ENCODE results near the gene ATOSA. TPM values are rescaled to one million over a fixed set of nuclear protein-coding genes. Genes with fewer than 3 reads are reported as not detected.

Gene ATOSA
- total and polyA plus RNA-seq, 8 donors, result 34.5 to 79.0 (median 59.6) TPM

GRCh38 chr15:52718551-52718950, 39.4 kb upstream of the ATOSA start:
- no peak for DNase-seq
- H3K36me3 ChIP-seq, result no peaks in the 10 kb centered on the region
- H3K27ac ChIP-seq, result no peak overlapping the region
- H3K9me3 ChIP-seq, result no peaks in the 10 kb centered on the region
- no peak for ATAC-seq
- intact Hi-C loops (cut with DNase I), result no loop called here
- H3K4me3 ChIP-seq, result no peak overlapping the region
- no peaks in the 10 kb centered on the region for H3K4me1 ChIP-seq
- TF ChIP-seq, protein P1, sequence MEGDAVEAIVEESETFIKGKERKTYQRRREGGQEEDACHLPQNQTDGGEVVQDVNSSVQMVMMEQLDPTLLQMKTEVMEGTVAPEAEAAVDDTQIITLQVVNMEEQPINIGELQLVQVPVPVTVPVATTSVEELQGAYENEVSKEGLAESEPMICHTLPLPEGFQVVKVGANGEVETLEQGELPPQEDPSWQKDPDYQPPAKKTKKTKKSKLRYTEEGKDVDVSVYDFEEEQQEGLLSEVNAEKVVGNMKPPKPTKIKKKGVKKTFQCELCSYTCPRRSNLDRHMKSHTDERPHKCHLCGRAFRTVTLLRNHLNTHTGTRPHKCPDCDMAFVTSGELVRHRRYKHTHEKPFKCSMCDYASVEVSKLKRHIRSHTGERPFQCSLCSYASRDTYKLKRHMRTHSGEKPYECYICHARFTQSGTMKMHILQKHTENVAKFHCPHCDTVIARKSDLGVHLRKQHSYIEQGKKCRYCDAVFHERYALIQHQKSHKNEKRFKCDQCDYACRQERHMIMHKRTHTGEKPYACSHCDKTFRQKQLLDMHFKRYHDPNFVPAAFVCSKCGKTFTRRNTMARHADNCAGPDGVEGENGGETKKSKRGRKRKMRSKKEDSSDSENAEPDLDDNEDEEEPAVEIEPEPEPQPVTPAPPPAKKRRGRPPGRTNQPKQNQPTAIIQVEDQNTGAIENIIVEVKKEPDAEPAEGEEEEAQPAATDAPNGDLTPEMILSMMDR (IDR thresholded peaks at IDR 0.05), result no peak
- H3K27me3 ChIP-seq, result no peaks in the 10 kb centered on the region

- H3K9me3 ChIP-seq, result no peaks in the 10 kb centered on the region
- intact Hi-C loops (cut with DNase I), result no loop called here
- H3K4me1 ChIP-seq, result no peaks in the 10 kb centered on the region
- DNase-seq (no peak), ATAC-seq (no peak)
- H3K27me3 ChIP-seq, result no peaks in the 10 kb centered on the region
- H3K36me3 ChIP-seq, result no peaks in the 10 kb centered on the region
- H3K4me3 ChIP-seq, result no peak overlapping the region
- no peak overlapping the region for H3K27ac ChIP-seq
- TF ChIP-seq, protein P1 (IDR thresholded peaks at IDR 0.05), result no peak
Observed at GRCh38 chr15:52717924-52718323, 38.7 kb upstream of the ATOSA start.

DNA sequence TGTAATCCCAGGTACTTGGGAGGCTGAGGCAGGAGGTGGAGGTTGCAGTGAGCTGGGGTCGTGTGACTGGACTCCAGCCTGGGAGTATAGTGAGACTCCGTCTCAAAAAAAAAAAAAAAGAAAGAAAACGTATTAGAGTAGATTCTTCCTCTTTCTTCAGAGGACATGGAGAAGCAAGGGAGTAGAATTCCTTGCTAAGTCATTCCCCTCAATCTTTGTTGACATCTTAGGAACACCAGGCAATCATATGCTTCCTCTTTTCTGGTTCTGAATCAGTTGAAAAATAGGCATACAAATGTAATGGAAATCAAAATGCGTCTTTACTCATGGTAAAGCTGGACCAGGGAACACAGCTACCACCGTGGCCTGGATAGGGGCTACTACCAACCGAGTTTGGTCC, 38.3 kb upstream of the ATOSA start:
- intact Hi-C loops (cut with DNase I), result no loop called here
- H3K36me3 ChIP-seq, result no peaks in the 10 kb centered on the region
- H3K9me3 ChIP-seq, result no peaks in the 10 kb centered on the region
- H3K4me1 ChIP-seq, result no peaks in the 10 kb centered on the region
- no peak overlapping the region for H3K27ac ChIP-seq
- ATAC-seq, result no peak
- DNase-seq, result no peak
- H3K27me3 ChIP-seq, result no peaks in the 10 kb centered on the region
- H3K4me3 ChIP-seq, result no peak overlapping the region
- TF ChIP-seq, protein P1 (IDR thresholded peaks at IDR 0.05), result no peak

GRCh38 chr15:52716536-52716935, 37.3 kb upstream of the ATOSA start:
- intact Hi-C loops (cut with DNase I), result no loop called here

DNA sequence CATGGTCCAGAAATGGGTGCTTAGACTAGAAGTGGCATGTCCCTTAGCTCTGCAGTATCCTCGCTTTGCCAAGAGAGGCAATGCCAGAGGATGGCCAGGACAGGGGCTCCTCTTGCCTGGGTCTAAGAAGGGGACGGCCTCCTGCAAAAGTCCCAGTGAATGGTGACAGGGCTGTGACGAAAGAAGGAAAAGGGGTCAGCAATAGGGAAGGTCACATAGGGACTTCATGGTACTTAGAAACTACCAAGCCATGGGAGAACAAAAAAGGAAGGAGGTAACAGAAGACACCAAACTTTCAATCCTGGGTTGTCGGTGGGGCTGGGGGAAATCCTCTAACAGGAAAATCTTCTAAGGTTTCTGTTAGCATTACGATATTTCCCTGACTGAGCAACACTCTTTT, 36.2 kb upstream of the ATOSA start:
- intact Hi-C loops (cut with DNase I), result no loop called here

More at GRCh38 chr15:52716536-52716935, 37.3 kb upstream of the ATOSA start:
- Histone ChIP-seq H3K4me1 (no peaks in the 10 kb centered on the region), H3K27me3 (no peaks in the 10 kb centered on the region), H3K9me3 (no peaks in the 10 kb centered on the region), H3K36me3 (no peaks in the 10 kb centered on the region), H3K27ac (no peak overlapping the region), H3K4me3 (no peak overlapping the region)
- ATAC-seq (no peak), DNase-seq (peak in 2 of 4 donors; percentile 31 to 36)
- TF ChIP-seq, protein P1 (IDR thresholded peaks at IDR 0.05), result no peak

More for the DNA sequence above, 36.2 kb upstream of the ATOSA start:
- H3K9me3 ChIP-seq, result no peaks in the 10 kb centered on the region
- no peaks in the 10 kb centered on the region for H3K4me1 ChIP-seq
- no peak overlapping the region for H3K4me3 ChIP-seq
- no peaks in the 10 kb centered on the region for H3K27me3 ChIP-seq
- no peaks in the 10 kb centered on the region for H3K36me3 ChIP-seq
- no peak for DNase-seq
- no peak overlapping the region for H3K27ac ChIP-seq
- ATAC-seq, result no peak
- TF ChIP-seq, protein P1 (IDR thresholded peaks at IDR 0.05), result no peak
